Tibial artery (tissue), 4 donors: ENCODE measurements around the gene GPR149.

ENCODE experiments used
- DNase-seq, 2 donors: peaks; one replicate each; pipeline ENCODE4 v3.0.0-alpha.2; 2019
- H3K27ac ChIP-seq, 2 donors: fragments of 200-600 bp; sonication (generic) in 1 of 2; 1 replicate in 1 of 2; 2 replicates in 1 of 2; pipeline ENCODE4 v1.5.1; 2018 to 2019; ENCODE audit warnings: mild to moderate bottlenecking in 1 of 2
- H3K27me3 ChIP-seq, 2 donors: fragments of 200-600 bp; sonication (generic) in 1 of 2; one replicate each; pipeline versions ENCODE4 v1.5.1 to v1.6.0; 2016 to 2019
- H3K36me3 ChIP-seq, 3 donors: fragments of 200-600 bp; sonication (generic) in 2 of 3; one replicate each; pipeline ENCODE4 v1.5.1; 2016 to 2019; ENCODE audit warnings: mild to moderate bottlenecking in 2 of 3
- H3K4me1 ChIP-seq, 4 donors: fragments of 200-600 bp; sonication (generic) in 2 of 4; 1 replicate in 3 of 4; 2 replicates in 1 of 4; pipeline ENCODE4 v1.5.1; 2016 to 2019
- H3K4me3 ChIP-seq, 2 donors: fragments of 200-600 bp; sonication (generic) in 1 of 2; 1 replicate in 1 of 2; 2 replicates in 1 of 2; pipeline ENCODE4 v1.5.1; 2018 to 2019; ENCODE audit warnings: mild to moderate bottlenecking in 2 of 2
- H3K9me3 ChIP-seq, 3 donors: fragments of 200-600 bp; sonication (generic) in 1 of 3; one replicate each; pipeline ENCODE4 v1.5.1; 2016 to 2019
- intact Hi-C: fragments of 100-400 bp; cut with DNase I; formaldehyde crosslinking; loops from one replicate; pipeline ENCODE4 v1.15.0; 2023; ENCODE audit warnings: low total_unique reads
- TF ChIP-seq, protein P1 (sequence below), 2 experiments: fragments of 200-600 bp in 1 of 2; fragments of 450-650 bp in 1 of 2; IDR thresholded peaks; one replicate each; pipeline ENCODE4 v1.5.1; 2017 to 2019; ENCODE audit warnings: antibody characterized with exemption in 2 of 2, mild to moderate bottlenecking in 1 of 2, moderate library complexity in 1 of 2

GPR149 gene

DNA sequence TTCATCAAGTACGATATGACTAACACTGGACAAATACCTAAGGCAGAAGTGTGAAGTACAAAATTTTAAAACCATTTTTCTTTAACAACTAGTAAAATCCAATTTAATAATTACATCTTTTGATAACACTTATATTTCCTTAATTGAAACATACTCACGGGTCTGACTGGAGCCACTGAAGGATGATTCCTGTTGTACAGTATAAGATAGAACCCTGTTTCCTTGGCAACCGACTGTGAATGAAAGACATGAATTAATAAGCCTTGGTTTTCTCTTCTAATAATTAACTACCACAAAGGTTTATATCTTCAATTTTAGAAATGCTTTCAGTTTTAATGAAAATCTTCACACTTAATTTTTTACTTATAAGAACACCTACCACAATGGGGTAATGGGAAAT, 125.1 kb downstream of the GPR149 start:
- Histone ChIP-seq H3K36me3 (peaks cover 53 to 74% (median 72%) of the 10 kb centered on the region in 3 donors), H3K9me3 (no peaks in the 10 kb centered on the region), H3K27ac (no peak overlapping the region), H3K4me3 (no peak overlapping the region), H3K27me3 (no peaks in the 10 kb centered on the region), H3K4me1 (peaks cover 0 to 4% (median 0%) of the 10 kb centered on the region in 4 donors)
- intact Hi-C loops, result no loop called here
- DNase-seq, result no peak
- TF ChIP-seq, protein P1, sequence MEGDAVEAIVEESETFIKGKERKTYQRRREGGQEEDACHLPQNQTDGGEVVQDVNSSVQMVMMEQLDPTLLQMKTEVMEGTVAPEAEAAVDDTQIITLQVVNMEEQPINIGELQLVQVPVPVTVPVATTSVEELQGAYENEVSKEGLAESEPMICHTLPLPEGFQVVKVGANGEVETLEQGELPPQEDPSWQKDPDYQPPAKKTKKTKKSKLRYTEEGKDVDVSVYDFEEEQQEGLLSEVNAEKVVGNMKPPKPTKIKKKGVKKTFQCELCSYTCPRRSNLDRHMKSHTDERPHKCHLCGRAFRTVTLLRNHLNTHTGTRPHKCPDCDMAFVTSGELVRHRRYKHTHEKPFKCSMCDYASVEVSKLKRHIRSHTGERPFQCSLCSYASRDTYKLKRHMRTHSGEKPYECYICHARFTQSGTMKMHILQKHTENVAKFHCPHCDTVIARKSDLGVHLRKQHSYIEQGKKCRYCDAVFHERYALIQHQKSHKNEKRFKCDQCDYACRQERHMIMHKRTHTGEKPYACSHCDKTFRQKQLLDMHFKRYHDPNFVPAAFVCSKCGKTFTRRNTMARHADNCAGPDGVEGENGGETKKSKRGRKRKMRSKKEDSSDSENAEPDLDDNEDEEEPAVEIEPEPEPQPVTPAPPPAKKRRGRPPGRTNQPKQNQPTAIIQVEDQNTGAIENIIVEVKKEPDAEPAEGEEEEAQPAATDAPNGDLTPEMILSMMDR (IDR thresholded peaks at IDR 0.05), result no peak

DNA sequence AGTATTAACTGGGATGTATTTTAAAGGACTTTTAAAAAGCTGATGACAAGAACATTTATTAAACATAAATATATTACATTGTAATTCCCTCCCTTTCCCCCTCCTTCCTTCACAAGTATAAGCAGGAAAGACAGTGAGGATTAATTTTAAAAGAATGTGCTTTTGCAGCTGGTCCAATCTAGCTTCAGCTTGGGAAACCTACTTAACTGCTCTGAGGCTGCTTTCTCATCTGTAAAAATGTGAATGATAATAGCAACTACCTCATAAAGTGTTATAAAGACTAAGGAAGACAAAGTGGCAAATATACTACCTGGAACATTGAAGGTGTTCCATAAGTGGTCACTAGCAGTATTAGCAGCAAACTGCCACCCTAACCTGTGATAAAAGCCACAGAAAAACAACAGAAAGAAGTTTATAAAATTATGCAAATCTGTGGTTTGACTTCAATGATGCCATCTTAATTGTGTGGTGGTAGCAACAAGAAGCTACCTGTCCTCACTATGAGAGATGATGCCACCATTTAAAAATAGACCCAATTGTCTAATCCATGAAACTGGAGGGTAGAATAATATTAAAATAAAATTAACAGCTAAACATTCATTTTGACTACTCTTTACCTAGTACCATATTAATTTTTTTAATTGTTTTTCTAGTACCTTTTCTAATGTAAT, 125.7 kb downstream of the GPR149 start:
- peaks cover 0 to 4% (median 0%) of the 10 kb centered on the region in 4 donors for H3K4me1 ChIP-seq
- H3K36me3 ChIP-seq, result peaks cover 57 to 81% (median 77%) of the 10 kb centered on the region in 3 donors
- intact Hi-C loops, result no loop called here
- no peak overlapping the region for H3K27ac ChIP-seq
- TF ChIP-seq, protein P1 (IDR thresholded peaks at IDR 0.05), result no peak
- H3K4me3 ChIP-seq, result no peak overlapping the region
- no peaks in the 10 kb centered on the region for H3K27me3 ChIP-seq
- no peak for DNase-seq
- H3K9me3 ChIP-seq, result no peaks in the 10 kb centered on the region

DNA sequence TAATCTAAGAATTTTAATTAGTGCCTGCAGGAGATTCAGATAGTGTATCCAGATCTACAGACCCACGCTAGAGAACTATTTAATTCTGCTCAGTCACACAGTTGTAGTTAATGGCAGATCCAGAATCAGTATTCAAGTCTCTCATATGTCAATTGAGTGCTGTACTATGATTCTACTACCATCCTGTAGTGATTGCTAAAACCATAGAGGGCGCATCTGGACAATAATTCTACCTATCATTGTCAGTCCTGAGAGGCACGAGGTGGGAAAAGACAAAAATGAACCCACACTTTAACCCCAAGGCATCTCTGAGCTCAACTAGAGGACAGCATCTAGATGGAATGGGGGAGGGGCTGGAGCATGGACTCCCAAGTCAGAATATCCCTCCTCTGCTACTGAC, 128.4 kb downstream of the GPR149 start:
- TF ChIP-seq, protein P1 (IDR thresholded peaks at IDR 0.05), result no peak
- peaks cover 55 to 90% (median 89%) of the 10 kb centered on the region in 3 donors for H3K36me3 ChIP-seq
- no peaks in the 10 kb centered on the region for H3K4me1 ChIP-seq
- intact Hi-C loops, result no loop called here
- H3K9me3 ChIP-seq, result no peaks in the 10 kb centered on the region
- DNase-seq, result no peak
- H3K27ac ChIP-seq, result no peak overlapping the region
- no peak overlapping the region for H3K4me3 ChIP-seq
- no peaks in the 10 kb centered on the region for H3K27me3 ChIP-seq

DNA sequence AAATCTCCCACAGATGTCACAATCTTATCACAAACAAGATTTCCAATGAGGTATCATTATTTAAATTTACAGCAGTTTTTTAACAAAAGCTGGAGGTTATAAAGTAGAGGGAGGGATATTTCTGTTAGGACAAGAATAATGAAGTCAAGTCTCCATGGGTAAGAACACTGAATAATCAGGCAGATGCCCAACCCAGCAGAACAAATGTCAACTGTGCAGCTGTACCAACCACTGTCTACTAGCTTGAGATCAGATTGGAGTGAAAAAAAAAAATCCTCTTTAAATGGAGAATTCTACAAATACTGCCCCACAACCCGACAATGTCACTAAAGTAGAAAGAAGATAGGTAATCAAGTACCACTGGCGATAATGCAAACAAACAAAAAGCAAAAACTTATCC, 136.0 kb downstream of the GPR149 start:
- H3K36me3 ChIP-seq, result peaks cover 63 to 88% (median 87%) of the 10 kb centered on the region in 3 donors
- H3K27ac ChIP-seq, result no peak overlapping the region
- intact Hi-C loops, result no loop called here
- no peaks in the 10 kb centered on the region for H3K27me3 ChIP-seq
- H3K4me1 ChIP-seq, result no peaks in the 10 kb centered on the region
- no peak overlapping the region for H3K4me3 ChIP-seq
- H3K9me3 ChIP-seq, result no peaks in the 10 kb centered on the region
- no peak for DNase-seq
- TF ChIP-seq, protein P1 (IDR thresholded peaks at IDR 0.05), result no peak

DNA sequence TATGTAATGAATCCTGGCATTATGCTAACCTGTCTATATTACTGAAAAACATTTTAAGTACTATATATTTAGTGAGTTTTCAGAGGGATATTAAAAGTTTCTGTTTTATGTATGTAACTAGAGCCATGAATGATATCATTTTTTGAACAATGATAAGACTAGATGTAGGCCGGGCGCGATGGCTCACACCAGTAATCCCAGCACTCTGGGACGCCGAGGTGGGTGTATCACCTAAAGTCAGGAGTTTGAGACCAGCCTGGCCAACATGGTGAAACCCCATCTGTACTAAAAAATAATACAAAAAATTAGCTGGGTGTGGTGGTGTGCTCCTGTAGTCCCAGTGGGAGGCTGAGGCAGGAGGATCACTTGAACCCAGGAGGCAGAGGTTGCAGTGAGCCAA, 139.8 kb downstream of the GPR149 start:
- no peaks in the 10 kb centered on the region for H3K9me3 ChIP-seq
- H3K36me3 ChIP-seq, result peaks cover 71 to 85% (median 72%) of the 10 kb centered on the region in 3 donors
- TF ChIP-seq, protein P1 (IDR thresholded peaks at IDR 0.05), result no peak
- DNase-seq, result no peak
- H3K27me3 ChIP-seq, result no peaks in the 10 kb centered on the region
- H3K4me1 ChIP-seq, result no peaks in the 10 kb centered on the region
- intact Hi-C loops, result no loop called here
- no peak overlapping the region for H3K27ac ChIP-seq
- no peak overlapping the region for H3K4me3 ChIP-seq
